Adrenal gland (tissue), 12 donors: Measurements from ENCODE around the gene AK8. TPM values are rescaled to one million over a fixed set of nuclear protein-coding genes. Genes with fewer than 3 reads are reported as not detected.

Source experiments
- DNase-seq, 7 donors: peaks; one replicate each; pipeline ENCODE4 v3.0.0-alpha.2; 2019 to 2020
- H3K27ac ChIP-seq, 5 donors: fragments of 200-600 bp; sonication (generic) in 4 of 5; 1 replicate in 3 of 5; 2 replicates in 2 of 5; pipeline versions ENCODE4 v1.5.1 to v1.8.0; 2016 to 2020; ENCODE audit warnings: mild to moderate bottlenecking in 1 of 5
- H3K27me3 ChIP-seq: fragments of 200-600 bp; 2 replicates; pipeline ENCODE4 v1.8.0; 2021
- H3K36me3 ChIP-seq, 2 donors: fragments of 200-600 bp; replicated peaks in 1 of 2; 1 replicate in 1 of 2; 2 replicates in 1 of 2; pipeline versions ENCODE4 v1.5.1 to v1.8.0; 2018 to 2022
- H3K4me1 ChIP-seq, 2 donors: fragments of 200-600 bp; replicated peaks in 1 of 2; 1 replicate in 1 of 2; 2 replicates in 1 of 2; pipeline versions ENCODE4 v1.5.1 to v1.8.0; 2018 to 2021
- H3K4me3 ChIP-seq, 4 donors: fragments of 200-600 bp; sonication (generic) in 3 of 4; one replicate each; pipeline ENCODE4 v1.5.1; 2016 to 2018
- H3K9me3 ChIP-seq, 3 donors: fragments of 200-600 bp; sonication (generic) in 1 of 3; replicated peaks in 1 of 3; 1 replicate in 2 of 3; 2 replicates in 1 of 3; pipeline versions ENCODE4 v1.5.1 to v1.8.0; 2016 to 2021
- CTCF ChIP-seq, 6 experiments: fragments of 450-650 bp in 4 of 6; fragments of 200-600 bp in 2 of 6; sonication (generic) in 1 of 6; IDR thresholded peaks; 1 replicate in 5 of 6; 2 replicates in 1 of 6; pipeline versions ENCODE4 v1.5.1 to v1.8.0; 2016 to 2021; ENCODE audit warnings: antibody characterized with exemption in 6 of 6, mild to moderate bottlenecking in 2 of 6, moderate library complexity in 1 of 6
- POLR2A ChIP-seq, 2 donors: fragments of 450-650 bp; IDR thresholded peaks; one replicate each; pipeline ENCODE4 v1.6.1; 2017; ENCODE audit warnings: antibody characterized with exemption in 2 of 2, mild to moderate bottlenecking in 2 of 2, moderate library complexity in 1 of 2
- WGBS, 4 donors: extraction: QIAGEN DNeasy Blood & Tissue Kit in 2 of 4; methylation state at CpG; one replicate each; pipeline versions ENCODE4 v1.1.5 to v1.1.7; 2013 to 2017; 5-methylcytosine and 5-hydroxymethylcytosine counted together
- intact Hi-C, 2 donors: fragments of 100-400 bp; cut with DNase I; formaldehyde crosslinking; loops; one replicate each; pipeline versions ENCODE4 v1.14.1 to v1.15.0; 2022 to 2023
- polyA plus RNA-seq, 3 donors: library from polyadenylated mRNA; stranded (reverse); fragments of 200-250 nt in 2 of 3; fragments of 350-450 nt in 1 of 3; fragmentation: Illumina TruSeq in 1 of 3; extraction: RNeasy Lipid Tissue Mini Kit (QIAGEN cat#74804) in 1 of 3; gene quantifications; one replicate each; pipeline ENCODE4 v1.2.3, GENCODE V29; 2013 to 2014
- total RNA-seq, 9 donors: library from RNA; depleted of rRNA in 4 of 9; stranded (reverse); fragments of >200 nt in 4 of 9; fragments of 120-200 nt in 1 of 9; fragmentation: NEBNext Ultra II Directional in 1 of 9; extraction: Animal tissue kit (Norgen Biotek cat#: 25700) in 1 of 9; gene quantifications; one replicate each; pipeline versions ENCODE4 v1.1.0 to v1.2.4, GENCODE V29; 2013 to 2023
- donor health status: healthy with polysubstance abuse.
- donor health status: Bipolar disorder and iron deficiency.
- donor health status: DM: yes; HTN: yes; CAD: no.
- donor health status: DM: no; HTN: no; CAD: no.
- donor health status: DM: no; HTN: no; CAD: no.
- donor health status: DM: yes; HTN: yes; CAD: no.

AK8 gene
- total and polyA plus RNA-seq, 12 donors: 0.69 to 6.0 (median 1.5) TPM

- Histone ChIP-seq H3K27me3 (no peaks in the 10 kb centered on the region), H3K36me3 (no peaks in the 10 kb centered on the region), H3K9me3 (no peaks in the 10 kb centered on the region), H3K4me1 (no peaks in the 10 kb centered on the region), H3K27ac (no peak overlapping the region), H3K4me3 (no peak overlapping the region)
- 79 to 83% (median 82%) methylated on average over 16 of the region's 16 CpGs for WGBS, 4 donors
- DNase-seq: no peak
- TF ChIP-seq CTCF (IDR thresholded peaks at IDR 0.05) (no peak), POLR2A (IDR thresholded peaks at IDR 0.05) (no peak)
- intact Hi-C loops: no loop called here
These were observed 49.8 kb downstream of the AK8 start for GRCh38 chr9:132828201-132828770.

GRCh38 chr9:132827366-132827765 lies 50.7 kb downstream of the AK8 start:
- no peak for TF ChIP-seq POLR2A (IDR thresholded peaks at IDR 0.05)
- TF ChIP-seq CTCF (IDR thresholded peaks at IDR 0.05): no peak
- no peak overlapping the region for H3K27ac ChIP-seq
- no peaks in the 10 kb centered on the region for H3K27me3 ChIP-seq
- H3K4me3 ChIP-seq: no peak overlapping the region
- no peaks in the 10 kb centered on the region for H3K36me3 ChIP-seq
- intact Hi-C loops: no loop called here
- no peak for DNase-seq
- no peaks in the 10 kb centered on the region for H3K4me1 ChIP-seq
- no peaks in the 10 kb centered on the region for H3K9me3 ChIP-seq
- WGBS, 4 donors: 84 to 97% (median 95%) methylated on average over 4 to 5 of the region's 5 CpGs

GRCh38 chr9:132826621-132827365 lies 51.3 kb downstream of the AK8 start:
- no peaks in the 10 kb centered on the region for H3K27me3 ChIP-seq
- 71 to 91% (median 87%) methylated on average over 9 to 13 of the region's 13 CpGs for WGBS, 4 donors
- H3K4me3 ChIP-seq: no peak overlapping the region
- no peaks in the 10 kb centered on the region for H3K36me3 ChIP-seq
- H3K9me3 ChIP-seq: no peaks in the 10 kb centered on the region
- no peak for TF ChIP-seq POLR2A (IDR thresholded peaks at IDR 0.05)
- no peak for TF ChIP-seq CTCF (IDR thresholded peaks at IDR 0.05)
- intact Hi-C loops: no loop called here
- H3K4me1 ChIP-seq: no peaks in the 10 kb centered on the region
- DNase-seq: no peak
- H3K27ac ChIP-seq: no peak overlapping the region

- WGBS, 4 donors: 88 to 96% (median 93%) methylated on average over 12 of the region's 12 CpGs
- DNase-seq: no peak
- intact Hi-C loops: no loop called here
- no peak overlapping the region for H3K4me3 ChIP-seq
- H3K36me3 ChIP-seq: no peaks in the 10 kb centered on the region
- no peak overlapping the region for H3K27ac ChIP-seq
- TF ChIP-seq CTCF (IDR thresholded peaks at IDR 0.05) (no peak), POLR2A (IDR thresholded peaks at IDR 0.05) (no peak)
- no peaks in the 10 kb centered on the region for H3K9me3 ChIP-seq
- no peaks in the 10 kb centered on the region for H3K27me3 ChIP-seq
- no peaks in the 10 kb centered on the region for H3K4me1 ChIP-seq
These were observed 52.0 kb downstream of the AK8 start for GRCh38 chr9:132826131-132826530.
